Neural cell (in vitro differentiated cells): ENCODE results near the gene TMEM131. TPM values are rescaled to one million over a fixed set of nuclear protein-coding genes. Genes with fewer than 3 reads are reported as not detected.
"Not testable (repeated sequence)": the region's sequence is repeated elsewhere in the genome, so short reads cannot be mapped to it uniquely, and the experiment has no call there.

Experiments used
- H2AFZ ChIP-seq: fragments of 200-600, 300-800 bp; sonication (generic), shearing (Covaris generic); 2 replicates; pipeline ENCODE4 v1.6.0; 2014; ENCODE audit warnings: low read depth, mild to moderate bottlenecking, antibody characterized with exemption, low read length, moderate library complexity
- H3F3A ChIP-seq: fragments of 200-600 bp; shearing (Covaris generic); 2 replicates; pipeline ENCODE4 v1.6.1; 2016; ENCODE audit warnings: mild to moderate bottlenecking, moderate library complexity, mixed read lengths, antibody characterized with exemption, low read length; ENCODE audit not compliant: insufficient read depth, poor library complexity, severe bottlenecking
- H3K27ac ChIP-seq: fragments of 200-600, 300-800 bp; sonication (generic), shearing (Covaris generic); 2 replicates; pipeline ENCODE4 v1.5.1; 2014; ENCODE audit warnings: mild to moderate bottlenecking, low read length, moderate library complexity
- H3K27me3 ChIP-seq: fragments of 300-800, 200-600 bp; sonication (generic), shearing (Covaris generic); 2 replicates; pipeline ENCODE4 v1.6.0; 2014; ENCODE audit warnings: mild to moderate bottlenecking, low read depth, low read length, moderate library complexity; ENCODE audit not compliant: insufficient read depth
- H3K36me3 ChIP-seq: fragments of 300-800, 200-600 bp; sonication (generic), shearing (Covaris generic); 2 replicates; pipeline ENCODE4 v1.5.1; 2014; ENCODE audit warnings: mild to moderate bottlenecking, antibody characterized with exemption, low read length, moderate library complexity; ENCODE audit not compliant: insufficient read depth
- H3K4me2 ChIP-seq: fragments of 300-800, 200-600 bp; sonication (generic), shearing (Covaris generic); 2 replicates; pipeline ENCODE4 v1.6.0; 2014; ENCODE audit warnings: mild to moderate bottlenecking, low read length
- H3K4me3 ChIP-seq: fragments of 300-800, 200-600 bp; sonication (generic), shearing (Covaris generic); 2 replicates; pipeline ENCODE4 v1.5.1; 2014; ENCODE audit warnings: mild to moderate bottlenecking, low read length, moderate library complexity
- H3K79me2 ChIP-seq: fragments of 200-600 bp; shearing (Covaris generic); replicated peaks from 2 replicates; pipeline ENCODE4 v1.6.0; 2014; ENCODE audit warnings: mild to moderate bottlenecking, low read length, moderate library complexity; ENCODE audit not compliant: insufficient read depth
- H3K9ac ChIP-seq: fragments of 300-800, 200-600 bp; sonication (generic), shearing (Covaris generic); 2 replicates; pipeline ENCODE4 v1.6.1; 2016; ENCODE audit warnings: mild to moderate bottlenecking, low read length, mixed read lengths
- H3K9me2 ChIP-seq: fragments of 200-600 bp; shearing (Covaris generic); 2 replicates; pipeline ENCODE4 v1.6.1; 2016; ENCODE audit warnings: mild to moderate bottlenecking, low read length, mixed read lengths; ENCODE audit not compliant: insufficient read depth
- H3K9me3 ChIP-seq: fragments of 200-600, 300-800 bp; sonication (generic), shearing (Covaris generic); 2 replicates; pipeline ENCODE4 v1.6.1; 2016; ENCODE audit warnings: mild to moderate bottlenecking, mixed run types, low read length, moderate library complexity, mixed read lengths
- H4K20me1 ChIP-seq: fragments of 200-600 bp; shearing (Covaris generic); 2 replicates; pipeline ENCODE4 v1.6.1; 2016; ENCODE audit warnings: mild to moderate bottlenecking, mixed run types; ENCODE audit not compliant: insufficient read depth
- EP300 ChIP-seq: fragments of 450-650 bp; conservative IDR thresholded peaks from 2 replicates; pipeline ENCODE4 v1.6.1; 2014; ENCODE audit warnings: antibody characterized with exemption, mild to moderate bottlenecking, moderate library complexity; ENCODE audit not compliant: poor library complexity, severe bottlenecking
- EZH2 ChIP-seq: fragments of 200-600, 300-800 bp; shearing (Covaris generic), sonication (generic); IDR thresholded peaks from 2 replicates; pipeline ENCODE4 v1.6.1; 2014; ENCODE audit warnings: antibody characterized with exemption, low read length, borderline replicate concordance, mild to moderate bottlenecking; ENCODE audit not compliant: insufficient read depth, poor library complexity, severe bottlenecking
- MXI1 ChIP-seq: fragments of 450-650 bp; conservative IDR thresholded peaks from 2 replicates; pipeline ENCODE4 v1.6.1; 2014; ENCODE audit warnings: antibody characterized with exemption, mild to moderate bottlenecking; ENCODE audit not compliant: poor library complexity, severe bottlenecking
- POLR2AphosphoS5 ChIP-seq: IDR thresholded peaks from 2 replicates; pipeline ENCODE4 v1.6.1; 2012
- RAD21 ChIP-seq: fragments of 450-650 bp; conservative IDR thresholded peaks from 2 replicates; pipeline ENCODE4 v1.6.1; 2014; ENCODE audit warnings: antibody characterized with exemption, mild to moderate bottlenecking, moderate library complexity
- SMC3 ChIP-seq: fragments of 450-650 bp; conservative IDR thresholded peaks from 2 replicates; pipeline ENCODE4 v1.6.1; 2014; ENCODE audit warnings: antibody characterized with exemption, mild to moderate bottlenecking, moderate library complexity; ENCODE audit not compliant: poor library complexity
- TAF1 ChIP-seq: IDR thresholded peaks from 2 replicates; pipeline ENCODE4 v1.6.1; 2012; ENCODE audit warnings: low read depth
- polyA minus RNA-seq: library from RNA; depleted of rRNA, polyadenylated mRNA; stranded (reverse); fragments of >200 nt; gene quantifications from 2 replicates; pipeline ENCODE4 v1.2.3, GENCODE V29; 2014
- polyA plus RNA-seq: library from polyadenylated mRNA; depleted of rRNA; stranded (reverse); fragments of >200 nt; gene quantifications from 2 replicates; pipeline ENCODE4 v1.2.3, GENCODE V29; 2014
- TF ChIP-seq, protein P1 (sequence below): IDR thresholded peaks from 2 replicates; pipeline ENCODE4 v1.6.1; 2012; ENCODE audit warnings: borderline replicate concordance
- TF ChIP-seq, protein P2 (sequence below): fragments of 450-650 bp; IDR thresholded peaks from 2 replicates; pipeline ENCODE4 v1.5.1; 2014; ENCODE audit warnings: antibody characterized with exemption, mild to moderate bottlenecking, moderate library complexity; ENCODE audit not compliant: poor library complexity, severe bottlenecking

Gene TMEM131
- polyA plus RNA-seq (6.6 and 9.6 TPM in 2 replicates), polyA minus RNA-seq (47.5 and 68.4 TPM in 2 replicates)

- Histone ChIP-seq H4K20me1 (no peaks in the 10 kb centered on the region), H3K4me3 (peak within 1 kb of the TSS; percentile 86), H3K9me3 (no peaks in the 10 kb centered on the region), H3F3A (no peaks in the 10 kb centered on the region), H3K9me2 (no peaks in the 10 kb centered on the region), H3K9ac (peak within 1 kb of the TSS; percentile 96), H3K79me2 (peaks cover 42% of the 10 kb centered on the region), H3K4me2 (peak within 1 kb of the TSS; percentile 93), H3K27ac (peak within 1 kb of the TSS; percentile 95), H3K36me3 (no peaks in the 10 kb centered on the region), H2AFZ (peak within 1 kb of the TSS; percentile 99), H3K27me3 (no peaks in the 10 kb centered on the region)
- TF ChIP-seq, protein P1, sequence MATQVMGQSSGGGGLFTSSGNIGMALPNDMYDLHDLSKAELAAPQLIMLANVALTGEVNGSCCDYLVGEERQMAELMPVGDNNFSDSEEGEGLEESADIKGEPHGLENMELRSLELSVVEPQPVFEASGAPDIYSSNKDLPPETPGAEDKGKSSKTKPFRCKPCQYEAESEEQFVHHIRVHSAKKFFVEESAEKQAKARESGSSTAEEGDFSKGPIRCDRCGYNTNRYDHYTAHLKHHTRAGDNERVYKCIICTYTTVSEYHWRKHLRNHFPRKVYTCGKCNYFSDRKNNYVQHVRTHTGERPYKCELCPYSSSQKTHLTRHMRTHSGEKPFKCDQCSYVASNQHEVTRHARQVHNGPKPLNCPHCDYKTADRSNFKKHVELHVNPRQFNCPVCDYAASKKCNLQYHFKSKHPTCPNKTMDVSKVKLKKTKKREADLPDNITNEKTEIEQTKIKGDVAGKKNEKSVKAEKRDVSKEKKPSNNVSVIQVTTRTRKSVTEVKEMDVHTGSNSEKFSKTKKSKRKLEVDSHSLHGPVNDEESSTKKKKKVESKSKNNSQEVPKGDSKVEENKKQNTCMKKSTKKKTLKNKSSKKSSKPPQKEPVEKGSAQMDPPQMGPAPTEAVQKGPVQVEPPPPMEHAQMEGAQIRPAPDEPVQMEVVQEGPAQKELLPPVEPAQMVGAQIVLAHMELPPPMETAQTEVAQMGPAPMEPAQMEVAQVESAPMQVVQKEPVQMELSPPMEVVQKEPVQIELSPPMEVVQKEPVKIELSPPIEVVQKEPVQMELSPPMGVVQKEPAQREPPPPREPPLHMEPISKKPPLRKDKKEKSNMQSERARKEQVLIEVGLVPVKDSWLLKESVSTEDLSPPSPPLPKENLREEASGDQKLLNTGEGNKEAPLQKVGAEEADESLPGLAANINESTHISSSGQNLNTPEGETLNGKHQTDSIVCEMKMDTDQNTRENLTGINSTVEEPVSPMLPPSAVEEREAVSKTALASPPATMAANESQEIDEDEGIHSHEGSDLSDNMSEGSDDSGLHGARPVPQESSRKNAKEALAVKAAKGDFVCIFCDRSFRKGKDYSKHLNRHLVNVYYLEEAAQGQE = peak; percentile 73
- TF ChIP-seq TAF1 (peak; percentile 86), POLR2AphosphoS5 (peak; percentile 72), SMC3 (peak; percentile 55), EP300 (peak; percentile 37), RAD21 (peak; percentile 42), MXI1 (no peak), EZH2 (no peak)
- TF ChIP-seq, protein P2, sequence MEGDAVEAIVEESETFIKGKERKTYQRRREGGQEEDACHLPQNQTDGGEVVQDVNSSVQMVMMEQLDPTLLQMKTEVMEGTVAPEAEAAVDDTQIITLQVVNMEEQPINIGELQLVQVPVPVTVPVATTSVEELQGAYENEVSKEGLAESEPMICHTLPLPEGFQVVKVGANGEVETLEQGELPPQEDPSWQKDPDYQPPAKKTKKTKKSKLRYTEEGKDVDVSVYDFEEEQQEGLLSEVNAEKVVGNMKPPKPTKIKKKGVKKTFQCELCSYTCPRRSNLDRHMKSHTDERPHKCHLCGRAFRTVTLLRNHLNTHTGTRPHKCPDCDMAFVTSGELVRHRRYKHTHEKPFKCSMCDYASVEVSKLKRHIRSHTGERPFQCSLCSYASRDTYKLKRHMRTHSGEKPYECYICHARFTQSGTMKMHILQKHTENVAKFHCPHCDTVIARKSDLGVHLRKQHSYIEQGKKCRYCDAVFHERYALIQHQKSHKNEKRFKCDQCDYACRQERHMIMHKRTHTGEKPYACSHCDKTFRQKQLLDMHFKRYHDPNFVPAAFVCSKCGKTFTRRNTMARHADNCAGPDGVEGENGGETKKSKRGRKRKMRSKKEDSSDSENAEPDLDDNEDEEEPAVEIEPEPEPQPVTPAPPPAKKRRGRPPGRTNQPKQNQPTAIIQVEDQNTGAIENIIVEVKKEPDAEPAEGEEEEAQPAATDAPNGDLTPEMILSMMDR = peak; percentile 13
These were observed at the start of gene TMEM131 for GRCh38 chr2:97995734-97996624. TSS of gene TMEM131 (minus strand) at chr2:97995948. CDS start at chr2:97995662, 286 bp downstream.

DNA sequence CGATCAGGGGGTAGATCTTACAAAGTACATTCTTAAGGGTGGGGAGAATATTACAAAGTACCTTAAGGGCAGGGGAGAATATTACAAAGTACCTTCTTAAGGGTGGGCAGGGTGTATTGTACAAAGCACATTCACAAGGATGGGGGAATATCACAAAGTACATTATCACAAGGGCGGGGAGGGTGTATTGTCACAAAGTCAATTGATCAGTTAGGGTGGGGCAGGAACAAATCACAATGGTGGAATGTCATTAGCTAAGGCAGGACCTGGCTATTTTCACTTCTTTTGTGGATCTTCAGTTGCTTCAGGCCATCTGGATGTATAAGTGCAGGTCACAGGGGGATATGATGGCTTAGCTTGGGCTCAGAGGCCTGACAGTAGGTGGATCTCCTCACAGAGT, 49.0 kb upstream of the TMEM131 start:
- not testable (repeated sequence) for H3K9ac ChIP-seq, H2AFZ ChIP-seq, H3K27me3 ChIP-seq, H3K9me3 ChIP-seq, H3K4me3 ChIP-seq, H4K20me1 ChIP-seq, H3K36me3 ChIP-seq, H3K9me2 ChIP-seq, H3K4me2 ChIP-seq, H3K79me2 ChIP-seq, H3F3A ChIP-seq, H3K27ac ChIP-seq
